Right hindlimb (tissue), 1 donor: Measurements from ENCODE around the gene EBPL.
"Not testable (repeated sequence)": the region's sequence is repeated elsewhere in the genome, so short reads cannot be mapped to it uniquely, and the experiment has no call there.

ENCODE experiments used
- DNase-seq: peaks from one replicate; pipeline ENCODE4 v3.0.0-alpha.2; 2018

Gene EBPL

DNA sequence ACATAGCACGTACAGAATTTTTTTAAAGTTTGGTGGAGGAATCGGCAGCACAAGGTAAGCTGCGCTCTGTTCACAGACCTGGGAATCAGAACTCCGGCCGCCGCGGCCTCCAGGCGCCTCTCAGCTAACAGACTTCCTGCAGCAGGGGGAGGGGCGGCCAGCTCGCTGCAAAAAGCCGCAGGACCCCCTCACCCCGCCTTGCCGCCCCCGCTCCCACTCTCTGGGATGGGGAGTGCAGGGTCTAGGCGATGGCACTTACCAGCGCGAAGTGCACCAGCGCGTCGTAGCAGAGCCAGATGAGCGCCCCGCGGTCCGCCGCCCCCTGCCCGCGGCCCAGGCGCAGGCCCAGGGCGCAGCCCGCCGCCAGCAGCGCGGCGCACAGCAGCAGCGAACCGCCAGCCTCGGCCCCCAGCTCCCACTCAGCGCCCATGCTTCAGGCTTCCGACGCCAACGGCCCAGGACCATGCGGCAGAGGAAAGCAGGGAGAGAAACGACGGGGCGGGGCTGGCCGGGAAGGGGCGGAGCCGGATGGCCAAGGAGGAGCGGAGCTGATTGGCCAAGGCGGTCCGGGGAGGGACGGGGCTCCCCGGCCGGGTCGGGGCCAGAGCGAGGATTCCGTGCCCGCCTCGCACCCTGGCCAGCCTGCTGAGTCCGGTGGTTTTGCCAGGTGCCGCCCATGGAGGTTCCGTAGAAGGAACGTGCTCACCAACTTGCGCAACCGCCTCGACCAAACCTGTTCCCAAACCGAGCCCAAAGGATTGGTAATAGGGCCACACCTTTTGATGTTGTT is at the start of gene EBPL:
TSS of gene EBPL (minus strand) at position 492 of the 790 bp plus-strand sequence. CDS start at position 430, 62 bp downstream.
- DNase-seq = peak; percentile 97

GRCh38 chr13:49740870-49741269 is 49.6 kb upstream of the EBPL start:
- no peak for DNase-seq

DNA sequence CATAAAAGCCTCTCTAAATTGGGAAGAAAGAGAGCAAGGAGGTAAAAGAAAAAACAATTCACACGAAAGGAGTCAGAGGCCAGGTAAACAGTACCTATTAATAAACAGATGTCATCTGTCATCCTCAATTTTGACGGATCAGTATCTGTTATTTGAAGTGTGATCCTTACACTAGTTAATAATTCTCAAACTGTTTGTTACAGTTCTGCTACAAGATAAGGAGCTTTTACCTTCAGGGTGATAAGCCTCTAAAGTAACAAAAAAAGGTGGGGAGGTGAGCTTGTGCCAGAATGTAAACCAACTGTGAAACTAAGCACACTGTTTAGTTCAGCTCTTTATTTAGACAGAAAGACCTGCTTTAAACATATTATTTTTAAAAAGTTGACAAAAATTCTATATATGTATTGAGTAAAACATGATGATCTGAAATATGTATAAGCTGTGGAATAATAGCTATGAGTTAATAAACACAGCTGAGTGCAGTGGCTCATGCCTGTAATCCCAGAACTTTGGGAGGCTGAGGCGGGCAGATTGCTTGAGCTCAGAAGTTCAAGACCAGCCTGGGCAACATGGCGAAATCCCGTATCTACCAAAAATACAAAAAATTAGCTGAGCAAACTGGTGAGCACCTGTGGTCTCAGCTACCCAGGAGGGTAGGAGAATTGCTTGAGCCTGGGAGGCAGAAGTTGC is 48.4 kb upstream of the EBPL start:
- DNase-seq = no peak

DNA sequence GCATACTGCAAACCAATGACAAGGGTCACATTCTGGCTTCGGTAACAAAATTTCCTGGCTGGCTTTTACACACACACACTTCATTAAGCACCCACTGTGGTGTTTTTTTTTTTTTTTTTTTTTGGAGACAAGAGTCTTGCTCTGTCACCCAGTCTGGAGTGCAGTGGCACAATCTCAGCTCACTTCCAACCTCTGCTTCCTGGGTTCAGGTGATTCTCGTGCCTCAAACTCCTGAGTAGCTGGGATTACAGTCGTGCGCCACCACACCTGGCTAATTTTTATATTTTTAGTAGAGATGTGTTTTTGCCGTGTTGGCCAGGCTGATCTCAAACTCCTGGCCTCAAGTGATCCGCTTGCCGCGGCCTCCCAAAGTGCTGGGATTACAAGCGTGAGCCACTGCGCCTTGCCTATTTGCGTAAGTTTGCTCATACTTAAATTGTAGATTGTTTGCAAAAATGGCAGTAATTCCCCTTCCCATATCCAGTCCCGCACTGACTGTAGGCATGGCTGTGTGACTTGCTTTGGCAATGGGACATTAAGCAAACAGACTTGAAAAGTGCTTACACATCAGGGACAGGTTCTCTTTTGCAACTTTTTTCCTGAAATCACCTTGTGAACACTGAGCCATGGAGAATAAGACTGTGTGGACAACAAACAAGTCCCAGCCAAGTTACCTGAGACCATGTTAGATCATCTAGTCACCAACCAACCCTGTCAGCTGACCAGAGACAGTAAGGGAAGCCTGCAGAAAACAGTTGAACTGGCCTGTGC is 42.1 kb upstream of the EBPL start:
- DNase-seq = no peak

GRCh38 chr13:49731766-49732165 is 40.5 kb upstream of the EBPL start:
- no peak for DNase-seq

GRCh38 chr13:49716615-49717014 is 25.3 kb upstream of the EBPL start:
- no peak for DNase-seq

DNA sequence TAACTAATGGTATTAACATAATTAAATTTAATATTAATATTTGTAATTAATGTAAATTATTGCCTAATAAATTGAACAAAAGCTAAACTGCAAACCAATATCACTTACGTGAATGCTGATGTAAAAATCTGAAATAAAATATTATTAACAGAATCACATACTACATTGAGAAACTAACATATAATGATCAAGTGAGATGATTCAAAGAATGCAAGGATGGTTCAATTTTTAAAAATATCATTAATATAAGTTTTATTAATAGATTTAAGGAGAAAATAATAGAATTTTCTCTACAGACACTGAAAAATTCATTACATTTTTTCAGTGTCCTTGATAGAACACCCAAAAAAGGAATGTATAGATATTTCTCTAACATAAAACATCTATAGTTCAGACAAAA is 23.5 kb upstream of the EBPL start:
- DNase-seq = no peak

- DNase-seq = no peak
These were observed 20.1 kb upstream of the EBPL start for GRCh38 chr13:49711218-49711863.

- DNase-seq = not testable (repeated sequence)
These were observed 13.0 kb upstream of the EBPL start for GRCh38 chr13:49704264-49704663.

GRCh38 chr13:49701491-49701890 is 10.2 kb upstream of the EBPL start:
- no peak for DNase-seq

- no peak for DNase-seq
These were observed 6.2 kb upstream of the EBPL start for GRCh38 chr13:49697468-49697867.

DNA sequence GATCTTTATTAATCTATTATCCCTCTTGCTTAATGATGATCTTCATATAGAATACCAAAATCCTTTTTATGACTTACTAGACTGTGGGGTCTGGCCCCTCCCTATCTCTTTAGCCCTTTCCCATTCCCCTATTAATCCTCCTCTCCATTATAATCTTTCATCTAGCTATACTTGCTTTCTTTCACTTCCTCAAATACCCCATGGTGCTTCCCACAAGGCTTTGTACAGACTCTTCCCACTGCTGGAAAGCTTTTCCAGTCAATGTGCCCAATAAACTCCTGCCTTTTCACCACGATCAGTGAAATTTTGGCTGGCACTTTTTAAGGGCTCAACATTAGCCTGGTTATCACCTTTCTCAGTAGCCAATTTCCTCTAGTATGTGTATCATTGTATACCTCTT is 3.2 kb upstream of the EBPL start:
- no peak for DNase-seq

DNA sequence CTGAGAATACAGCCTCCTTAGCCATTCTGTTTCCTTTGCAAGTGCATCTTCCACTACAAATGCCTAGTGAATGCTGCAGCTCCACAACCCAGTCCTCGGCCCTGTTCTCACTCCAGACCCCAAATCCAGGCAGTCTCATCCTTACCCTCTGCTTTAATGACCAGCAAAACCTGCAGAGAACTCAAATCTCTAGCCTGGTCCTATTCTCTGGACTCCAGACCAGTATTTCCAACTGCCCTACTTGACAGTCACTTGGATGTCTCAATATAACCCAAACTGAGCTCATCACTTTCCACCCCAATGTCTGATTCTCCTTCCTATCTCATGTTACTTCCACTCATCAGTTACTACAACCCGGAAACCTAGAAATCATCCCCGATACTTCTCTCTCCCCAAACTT is 2.6 kb upstream of the EBPL start:
- no peak for DNase-seq

DNA sequence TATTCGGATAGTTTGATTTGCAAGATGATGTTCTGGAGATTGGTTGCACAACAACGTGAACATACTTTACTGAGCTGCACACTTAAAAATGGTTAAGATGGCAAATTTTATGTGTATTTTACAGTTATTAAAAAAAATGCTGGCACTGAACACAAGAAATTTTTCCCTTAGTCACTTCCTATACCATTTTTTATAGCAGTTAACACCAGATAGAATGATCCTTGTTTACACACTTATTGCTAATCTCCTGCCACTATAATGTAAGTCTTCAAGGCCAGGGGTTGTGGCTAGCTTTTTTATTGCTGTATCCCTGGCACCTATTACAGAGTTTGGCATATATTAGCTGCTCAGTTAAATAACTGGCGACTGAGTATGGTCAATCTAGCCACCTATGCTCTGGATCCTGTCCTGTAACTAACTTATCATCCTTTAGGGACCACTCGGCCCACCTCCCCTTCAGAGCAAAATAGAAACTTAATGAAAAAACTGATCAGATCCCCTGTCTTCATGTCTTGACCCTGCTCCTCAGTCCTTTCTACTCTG is 2.0 kb upstream of the EBPL start:
- DNase-seq = no peak

DNA sequence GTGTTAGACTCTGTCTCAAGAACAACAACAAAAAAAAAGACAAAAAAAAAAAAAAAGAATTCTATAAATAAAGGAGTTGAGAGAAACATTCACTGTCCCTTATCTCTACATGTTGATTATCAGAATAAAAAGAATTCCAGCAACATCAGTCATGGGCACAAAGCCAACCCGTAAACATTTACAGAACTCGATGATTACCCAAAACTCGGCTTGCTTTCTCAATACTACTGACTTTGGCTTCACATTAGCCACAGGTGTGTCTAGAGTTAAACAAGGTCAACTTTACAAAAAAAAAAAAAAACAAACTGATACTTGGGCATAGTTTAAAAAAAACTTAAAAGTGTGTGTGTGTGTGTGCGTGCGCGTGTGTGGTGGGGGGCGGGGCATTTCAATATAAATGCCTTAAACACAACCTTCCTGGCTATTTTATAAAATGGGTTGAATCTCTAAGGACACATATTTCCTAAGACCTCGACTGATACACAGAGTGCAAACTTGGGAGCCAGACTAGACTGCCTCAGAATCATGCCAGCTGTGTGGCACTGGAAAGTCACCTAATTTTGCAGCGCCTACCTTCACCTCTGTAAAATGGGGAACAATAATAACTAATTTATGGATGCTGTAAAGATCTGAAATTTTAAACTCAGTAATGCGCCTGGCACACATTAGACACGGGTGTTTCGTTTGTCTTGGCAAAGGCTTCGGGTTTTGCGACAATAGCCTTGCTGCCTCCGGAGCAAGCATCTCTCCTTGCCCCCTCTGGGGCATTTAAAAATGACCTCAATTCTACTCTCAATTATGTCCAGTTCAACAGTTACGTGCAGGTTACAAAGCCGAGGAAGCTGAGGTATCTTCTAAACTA is 922 bp downstream of the EBPL start:
- DNase-seq = no peak

DNA sequence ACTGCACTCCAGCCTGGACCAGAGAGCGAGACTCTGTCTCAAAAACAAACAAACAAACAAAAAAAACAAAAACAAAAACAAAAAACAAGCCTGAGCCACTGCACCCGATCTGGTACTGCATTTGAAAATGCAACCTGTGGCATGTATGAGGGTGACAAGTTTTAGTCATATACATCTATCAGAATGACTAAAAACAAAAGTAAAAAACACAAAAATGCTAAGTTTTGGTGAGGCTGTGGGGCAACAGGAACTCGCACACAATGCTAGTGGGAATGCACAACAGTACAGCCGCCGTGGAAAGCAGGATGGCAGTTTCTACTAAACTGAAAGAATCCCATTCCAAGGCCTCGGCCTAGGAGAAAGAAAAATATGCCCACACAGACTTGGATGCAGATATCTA is 7.8 kb downstream of the EBPL start:
- DNase-seq = no peak

DNA sequence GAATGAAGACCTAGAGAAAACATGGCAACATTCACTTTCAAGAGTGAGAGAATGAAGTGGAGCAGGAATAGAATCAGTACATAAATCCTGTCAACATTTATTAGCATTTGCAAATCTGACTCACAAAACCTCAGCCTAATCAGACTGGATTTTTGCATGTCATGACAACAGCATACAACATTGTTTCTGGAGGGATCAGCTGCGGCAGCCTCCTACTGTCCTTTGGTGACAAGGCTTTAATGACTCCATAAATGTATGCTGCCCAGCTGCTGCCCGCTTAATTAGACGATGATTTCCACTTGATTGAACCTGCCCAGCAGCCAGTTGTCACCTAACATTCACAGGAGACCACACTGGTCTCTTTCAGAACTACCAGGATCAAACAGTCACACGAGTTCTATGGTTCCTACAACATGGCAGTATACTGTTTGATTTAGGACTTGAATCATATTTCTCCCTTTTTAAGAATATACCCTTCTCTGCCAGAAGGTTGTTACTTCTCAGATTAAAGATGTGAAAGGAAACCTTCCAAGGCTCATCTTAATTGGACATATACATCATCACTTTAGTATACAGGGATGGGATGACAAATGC is 9.3 kb downstream of the EBPL start:
- no peak for DNase-seq

DNA sequence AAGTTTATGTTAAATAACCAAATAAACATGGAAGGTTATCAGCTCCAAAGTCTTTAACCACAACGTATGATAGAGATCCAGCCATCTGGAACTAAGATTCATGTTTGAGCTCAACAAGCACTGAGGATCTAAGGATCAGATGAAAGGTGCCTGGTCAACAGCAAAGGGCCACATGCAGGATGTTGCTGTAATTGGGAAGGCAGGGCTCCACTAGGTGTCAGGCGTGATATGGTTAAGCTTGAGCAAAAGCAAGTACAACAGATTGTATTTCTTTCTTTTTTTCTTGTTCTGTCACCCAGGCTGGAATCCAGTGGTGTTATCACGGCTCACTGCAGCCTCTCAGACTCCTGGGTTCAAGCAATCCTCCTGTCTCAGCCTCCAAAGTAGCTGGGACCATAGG is 12.0 kb downstream of the EBPL start:
- DNase-seq = no peak

DNA sequence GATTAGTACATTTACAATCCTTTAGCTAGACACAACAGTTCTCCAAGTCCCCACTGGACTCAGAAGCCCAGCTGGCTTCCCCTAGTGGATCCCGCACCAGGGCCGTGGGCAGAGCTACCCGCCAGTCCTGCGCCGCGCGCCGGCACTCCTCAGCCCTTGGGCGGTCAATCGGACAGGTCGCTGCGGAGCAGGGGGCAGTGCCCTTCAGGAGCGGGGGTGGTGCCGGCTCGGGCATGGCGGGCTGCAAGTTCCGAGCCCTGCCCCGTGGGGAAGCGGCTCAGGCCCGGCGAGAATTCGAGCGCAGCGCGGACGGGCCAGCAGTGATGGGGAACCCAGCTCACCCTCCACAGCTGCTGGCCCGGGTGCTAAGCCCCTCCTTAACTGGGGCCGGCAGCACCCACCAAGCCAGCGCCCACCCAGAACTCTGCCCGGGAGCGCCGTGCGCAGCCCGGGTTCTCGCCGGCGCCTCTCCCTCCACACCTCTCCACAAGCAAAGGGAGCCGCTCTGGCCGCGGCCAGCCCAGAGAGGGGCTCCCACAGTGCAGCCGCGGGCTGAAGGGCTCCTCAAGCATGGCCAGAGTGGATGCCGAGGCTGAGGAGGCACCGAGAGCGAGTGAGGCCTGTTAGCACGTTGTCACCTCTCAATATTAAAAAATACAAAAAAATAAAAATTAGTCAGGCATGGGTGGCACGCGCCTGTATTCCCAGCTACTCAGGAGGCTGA is 12.9 kb downstream of the EBPL start:
- no peak for DNase-seq

- DNase-seq = no peak
These were observed 14.5 kb downstream of the EBPL start for GRCh38 chr13:49676581-49677298.
